ENCODE results near the gene CD58. TPM values are rescaled to one million over a fixed set of nuclear protein-coding genes. Genes with fewer than 3 reads are reported as not detected.

Gene CD58
- total RNA-seq, 4 donors from 2014 or later = 23.1 to 63.0 (median 39.0) TPM

DNA sequence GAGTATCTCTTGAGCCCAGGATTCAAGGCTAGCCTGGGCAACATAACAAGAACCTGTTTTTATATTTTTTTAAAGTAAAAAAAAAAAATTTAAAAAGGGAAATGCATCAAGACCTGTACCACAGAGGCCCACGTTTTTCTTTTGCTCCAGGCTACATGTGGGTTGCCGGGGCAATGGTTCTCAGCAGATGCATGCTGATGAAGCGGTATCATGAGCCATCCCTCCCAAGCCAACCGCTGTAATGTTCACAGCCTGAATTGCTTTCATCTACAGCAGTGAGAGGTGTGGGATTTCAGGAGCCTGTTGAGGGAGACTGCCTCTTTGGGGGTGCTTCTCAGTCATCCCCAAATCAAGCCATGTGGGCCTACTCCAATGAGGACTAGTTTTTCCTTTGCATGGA is 60.5 kb downstream of the CD58 start:
- DNase-seq = no peak
- H3K9me3 ChIP-seq = no peaks in the 10 kb centered on the region
- H3K4me3 ChIP-seq = no peak overlapping the region
- H3K4me1 ChIP-seq = peaks cover 2 to 12% (median 9%) of the 10 kb centered on the region in 4 donors
- no peaks in the 10 kb centered on the region for H3K36me3 ChIP-seq
- no peak overlapping the region for H3K27ac ChIP-seq
- TF ChIP-seq POLR2A (IDR thresholded peaks at IDR 0.05) = no peak
- TF ChIP-seq, protein P1, sequence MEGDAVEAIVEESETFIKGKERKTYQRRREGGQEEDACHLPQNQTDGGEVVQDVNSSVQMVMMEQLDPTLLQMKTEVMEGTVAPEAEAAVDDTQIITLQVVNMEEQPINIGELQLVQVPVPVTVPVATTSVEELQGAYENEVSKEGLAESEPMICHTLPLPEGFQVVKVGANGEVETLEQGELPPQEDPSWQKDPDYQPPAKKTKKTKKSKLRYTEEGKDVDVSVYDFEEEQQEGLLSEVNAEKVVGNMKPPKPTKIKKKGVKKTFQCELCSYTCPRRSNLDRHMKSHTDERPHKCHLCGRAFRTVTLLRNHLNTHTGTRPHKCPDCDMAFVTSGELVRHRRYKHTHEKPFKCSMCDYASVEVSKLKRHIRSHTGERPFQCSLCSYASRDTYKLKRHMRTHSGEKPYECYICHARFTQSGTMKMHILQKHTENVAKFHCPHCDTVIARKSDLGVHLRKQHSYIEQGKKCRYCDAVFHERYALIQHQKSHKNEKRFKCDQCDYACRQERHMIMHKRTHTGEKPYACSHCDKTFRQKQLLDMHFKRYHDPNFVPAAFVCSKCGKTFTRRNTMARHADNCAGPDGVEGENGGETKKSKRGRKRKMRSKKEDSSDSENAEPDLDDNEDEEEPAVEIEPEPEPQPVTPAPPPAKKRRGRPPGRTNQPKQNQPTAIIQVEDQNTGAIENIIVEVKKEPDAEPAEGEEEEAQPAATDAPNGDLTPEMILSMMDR (IDR thresholded peaks at IDR 0.05) = no peak
- H3K27me3 ChIP-seq = no peaks in the 10 kb centered on the region

DNA sequence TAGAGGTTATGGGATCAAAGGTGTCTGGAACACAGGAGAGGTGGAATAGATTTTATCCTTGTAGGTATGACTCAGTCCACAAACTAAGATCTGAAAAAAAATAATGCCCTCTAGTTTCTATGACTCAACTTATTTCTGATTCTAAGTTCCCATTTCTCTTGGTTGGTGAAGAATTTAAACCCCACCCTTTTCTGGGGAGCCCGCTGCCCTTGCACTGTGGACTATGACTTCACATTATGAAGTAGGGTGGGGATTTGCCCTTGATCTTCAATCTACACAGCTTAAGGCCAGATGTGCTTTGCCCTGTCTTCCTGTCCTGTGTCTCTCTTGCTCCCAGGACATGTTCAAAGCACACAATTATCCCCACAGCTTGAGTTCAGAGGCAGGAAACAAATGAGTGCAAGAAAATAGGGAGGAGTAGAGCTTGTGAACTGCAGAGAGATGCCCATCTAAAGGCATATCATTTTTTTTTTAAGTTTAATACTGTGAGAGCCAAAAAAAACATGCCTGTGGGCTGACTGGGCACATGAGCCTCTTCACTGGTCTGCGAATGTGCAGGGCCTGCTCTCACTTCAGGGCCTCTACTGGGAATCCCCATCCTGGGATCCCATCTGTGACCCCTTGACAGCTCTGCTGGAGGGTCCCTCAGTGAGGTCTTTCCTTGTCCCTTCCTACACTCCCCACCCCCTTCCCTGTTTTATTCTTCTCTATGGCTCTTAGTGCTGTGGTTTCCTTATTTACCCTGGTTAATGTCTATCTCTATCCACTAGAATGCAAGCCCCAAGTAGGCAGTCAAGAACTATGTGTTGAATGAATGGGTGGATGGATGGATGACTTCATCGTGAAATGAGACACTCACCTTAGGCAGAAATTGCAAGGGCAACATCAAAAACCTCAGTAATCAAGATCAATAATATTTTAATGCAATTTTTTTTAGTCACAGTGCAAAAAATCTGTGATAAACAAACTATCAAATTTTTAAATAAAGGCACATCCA is 61.5 kb downstream of the CD58 start:
- Histone ChIP-seq H3K4me1 (peaks cover 4 to 14% (median 11%) of the 10 kb centered on the region in 4 donors), H3K27ac (peak overlapping the region in 3 of 4 donors; percentile 42 to 91 (median 80)), H3K27me3 (no peaks in the 10 kb centered on the region), H3K4me3 (no peak overlapping the region), H3K9me3 (no peaks in the 10 kb centered on the region), H3K36me3 (no peaks in the 10 kb centered on the region)
- TF ChIP-seq, protein P1 (IDR thresholded peaks at IDR 0.05) = no peak
- no peak for TF ChIP-seq POLR2A (IDR thresholded peaks at IDR 0.05)
- DNase-seq = peak in 1 of 3 donors; percentile 82

DNA sequence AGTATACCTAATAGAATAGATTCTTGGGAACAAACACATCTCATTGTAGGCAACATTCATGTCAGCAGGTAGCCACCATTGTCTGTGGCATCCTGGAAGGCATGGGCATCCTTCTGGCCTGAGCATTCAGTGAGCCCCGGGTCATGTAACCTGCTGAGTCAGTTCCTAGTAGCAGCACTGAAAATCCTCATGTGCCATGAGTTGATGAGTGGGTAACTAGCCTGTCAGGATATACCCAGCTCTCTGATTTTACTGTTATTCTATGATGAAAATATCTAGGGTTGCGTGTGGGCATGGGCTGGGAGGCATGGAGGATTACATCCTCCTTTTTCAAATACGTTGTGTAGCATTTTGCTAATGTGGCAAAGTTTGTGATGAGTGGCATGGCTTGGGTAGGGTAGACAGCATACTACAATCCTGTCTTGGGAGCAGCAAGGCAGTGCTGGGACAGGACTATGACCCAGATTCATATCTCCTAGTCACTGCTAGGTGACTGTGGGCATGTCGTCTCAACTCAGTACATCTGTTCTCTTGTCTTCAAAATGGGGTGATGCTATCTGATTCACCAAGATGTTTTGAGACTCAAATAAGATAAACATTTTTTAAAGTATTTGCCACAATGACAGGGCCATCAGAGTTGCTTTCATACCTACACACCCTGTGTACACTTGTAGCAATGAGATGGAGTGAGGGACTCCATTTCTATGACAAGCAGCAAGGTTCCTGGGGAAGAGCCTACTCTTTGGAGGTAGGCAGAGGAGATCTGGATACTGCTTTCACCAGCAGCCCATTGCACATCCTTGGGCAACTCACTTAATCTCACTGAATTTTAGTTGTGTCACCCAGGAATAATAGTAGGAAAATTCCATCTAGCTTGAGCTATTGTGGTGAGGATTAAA is 62.5 kb downstream of the CD58 start:
- DNase-seq = no peak
- no peaks in the 10 kb centered on the region for H3K36me3 ChIP-seq
- H3K27me3 ChIP-seq = no peaks in the 10 kb centered on the region
- no peaks in the 10 kb centered on the region for H3K9me3 ChIP-seq
- H3K27ac ChIP-seq = peak overlapping the region in 3 of 4 donors; percentile 42 to 91 (median 80)
- no peak overlapping the region for H3K4me3 ChIP-seq
- TF ChIP-seq, protein P1 (IDR thresholded peaks at IDR 0.05) = no peak
- no peak for TF ChIP-seq POLR2A (IDR thresholded peaks at IDR 0.05)
- peaks cover 10 to 22% (median 13%) of the 10 kb centered on the region in 4 donors for H3K4me1 ChIP-seq

DNA sequence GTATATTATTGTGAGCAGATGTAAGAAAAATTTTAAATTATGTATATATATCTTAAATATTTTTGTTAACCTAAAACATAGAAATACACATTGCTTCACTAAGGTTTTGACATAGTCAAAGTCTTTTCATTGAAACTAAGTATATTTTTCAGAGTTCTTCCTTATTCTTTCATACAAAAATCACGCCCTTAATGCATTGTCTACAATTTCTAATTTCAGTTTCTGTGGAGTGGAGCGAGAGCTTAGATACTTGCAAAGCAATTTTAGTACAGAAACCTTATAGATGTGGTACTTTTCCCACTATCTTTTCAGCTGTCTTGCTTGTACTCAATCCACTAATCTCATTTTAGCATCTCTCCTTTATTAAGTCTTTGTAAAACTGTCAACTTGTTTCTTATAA is 63.2 kb downstream of the CD58 start:
- Histone ChIP-seq H3K4me3 (no peak overlapping the region), H3K4me1 (peaks cover 10 to 24% (median 13%) of the 10 kb centered on the region in 4 donors), H3K9me3 (no peaks in the 10 kb centered on the region), H3K27ac (peak overlapping the region in 3 of 4 donors; percentile 42 to 91 (median 80)), H3K36me3 (no peaks in the 10 kb centered on the region), H3K27me3 (no peaks in the 10 kb centered on the region)
- no peak for DNase-seq
- no peak for TF ChIP-seq POLR2A (IDR thresholded peaks at IDR 0.05)
- TF ChIP-seq, protein P1 (IDR thresholded peaks at IDR 0.05) = no peak

Measured in Peyer's patch (tissue), 4 donors.